GM19240 (cell line): ENCODE measurements around the gene PTPDC1.

Experiments
- DNase-seq: peaks from one replicate; pipeline ENCODE4 v3.0.0; 2011; ENCODE audit warnings: low spot score; ENCODE audit not compliant: insufficient read length

Gene PTPDC1

GRCh38 chr9:94140418-94140780 lies 56.1 kb downstream of the PTPDC1 start:
- DNase-seq = no peak

GRCh38 chr9:94140791-94141790 lies 56.8 kb downstream of the PTPDC1 start:
- DNase-seq = no peak

- DNase-seq = no peak
These were observed 58.1 kb downstream of the PTPDC1 start for GRCh38 chr9:94142353-94142752.

- DNase-seq = no peak
These were observed 60.1 kb downstream of the PTPDC1 start for GRCh38 chr9:94144394-94144793.

GRCh38 chr9:94145640-94146039 lies 61.4 kb downstream of the PTPDC1 start:
- no peak for DNase-seq

- DNase-seq = no peak
These were observed 63.5 kb downstream of the PTPDC1 start for GRCh38 chr9:94147776-94148175.

- no peak for DNase-seq
These were observed 64.2 kb downstream of the PTPDC1 start for GRCh38 chr9:94148419-94148818.

GRCh38 chr9:94149696-94150095 lies 65.4 kb downstream of the PTPDC1 start:
- DNase-seq = no peak

GRCh38 chr9:94150279-94150828 lies 66.1 kb downstream of the PTPDC1 start:
- DNase-seq = no peak

- no peak for DNase-seq
These were observed 66.8 kb downstream of the PTPDC1 start for GRCh38 chr9:94150890-94151650.

- no peak for DNase-seq
These were observed 69.6 kb downstream of the PTPDC1 start for GRCh38 chr9:94153905-94154304.

- no peak for DNase-seq
These were observed 72.2 kb downstream of the PTPDC1 start for GRCh38 chr9:94156348-94157049.

GRCh38 chr9:94157050-94157801 lies 73.0 kb downstream of the PTPDC1 start:
- no peak for DNase-seq
